Measurements from ENCODE around the gene ZW10. TPM values are rescaled to one million over a fixed set of nuclear protein-coding genes. Genes with fewer than 3 reads are reported as not detected.

ZW10 gene
- total and polyA plus RNA-seq, 2 of the 13 experiments (the other 11 are each of a cell fraction or from before 2014, with no cell fraction given): 5.8 to 31.3 TPM

DNA sequence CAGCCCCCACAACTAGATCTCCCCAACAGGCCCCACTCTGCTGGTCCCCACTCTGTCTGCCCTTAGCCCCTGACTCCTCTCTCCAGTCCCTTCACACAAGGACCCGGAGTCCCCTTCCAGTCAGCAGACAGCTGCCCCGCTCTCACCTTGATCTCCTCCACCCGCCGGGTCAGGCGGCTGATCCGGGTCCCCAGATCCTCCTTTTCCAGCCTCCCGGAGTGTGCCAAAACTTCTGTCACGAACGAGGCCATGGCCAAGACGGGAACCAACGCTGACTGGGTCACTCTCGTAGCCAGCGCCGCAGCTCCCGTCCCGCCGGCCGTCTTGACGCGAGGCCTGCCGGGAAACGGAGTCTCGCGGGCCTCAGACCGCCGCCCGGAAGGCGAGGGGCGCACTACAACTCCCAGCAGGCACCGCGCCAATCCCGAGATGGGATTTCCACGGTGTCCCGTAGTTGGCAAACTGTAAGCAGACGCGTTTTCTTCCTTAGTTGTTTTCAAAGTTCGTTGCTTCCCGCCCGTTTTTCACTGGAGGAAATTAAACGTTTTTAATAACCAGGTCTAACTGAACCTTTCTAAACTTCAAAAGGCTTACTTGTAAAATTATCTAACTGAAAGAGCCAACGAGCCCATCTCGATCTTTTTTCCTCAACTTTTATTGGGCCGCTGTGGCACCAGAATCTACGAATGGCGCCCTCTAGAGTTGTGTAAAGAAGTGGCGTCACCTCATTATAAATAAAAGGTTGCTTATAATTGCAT is at the start of gene ZW10 (continued):
- TF ChIP-seq ZNF180 (CRISPR knock-in tag; IDR thresholded peaks at IDR 0.05; ENCODE audit: borderline replicate concordance, low read depth) (peak; percentile 74; the same call in 1 of the 2 replicates), TGIF2 (CRISPR knock-in tag; IDR thresholded peaks at IDR 0.05) (no peak; the same call in 1 of the 2 replicates), CHD4 (IDR thresholded peaks at IDR 0.05; ENCODE audit: borderline replicate concordance, low read length) (no peak), SRF (IDR thresholded peaks at IDR 0.05; ENCODE audit: low read depth, low read length) (0 out of 2 replicates have a peak, but pooled peaks have one; percentile 40), RBM39 (IDR thresholded peaks at IDR 0.05; ENCODE audit: low read depth, low read length, poor library complexity, severe bottlenecking) (peak; percentile 40), CBFB (CRISPR knock-in tag; IDR thresholded peaks at IDR 0.05) (0 out of 2 replicates have a peak, but pooled peaks have one; percentile 53), ZNF367 (CRISPR knock-in tag; IDR thresholded peaks at IDR 0.05; ENCODE audit: borderline replicate concordance) (no peak), SP1 (IDR thresholded peaks at IDR 0.05) (no peak), SP1 (CRISPR knock-in tag; IDR thresholded peaks at IDR 0.05) (no peak), ZNF644 (CRISPR knock-in tag; IDR thresholded peaks at IDR 0.05; ENCODE audit: low read depth) (no peak), SOX5 (CRISPR knock-in tag; IDR thresholded peaks at IDR 0.05; ENCODE audit: borderline replicate concordance) (no peak), ZNF337 (CRISPR knock-in tag; IDR thresholded peaks at IDR 0.05; ENCODE audit: borderline replicate concordance, low read depth) (no peak), PHF20 (CRISPR knock-in tag; IDR thresholded peaks at IDR 0.05) (peak; percentile 79), ATF7-NPFF (CRISPR knock-in tag; IDR thresholded peaks at IDR 0.05; ENCODE audit: low read depth) (no peak; the same call in 1 of the 2 replicates), ZFP1 (CRISPR knock-in tag; IDR thresholded peaks at IDR 0.05) (peak; percentile 54; the same call in 1 of the 2 replicates), ZFP36L2 (CRISPR knock-in tag; IDR thresholded peaks at IDR 0.05) (no peak), ZNF556 (CRISPR knock-in tag; IDR thresholded peaks at IDR 0.05; ENCODE audit: borderline replicate concordance) (no peak), FOXJ3 (CRISPR knock-in tag; IDR thresholded peaks at IDR 0.05; ENCODE audit: borderline replicate concordance) (peak; percentile 71; the same call in 1 of the 2 replicates), ZNF782 (CRISPR knock-in tag; IDR thresholded peaks at IDR 0.05; ENCODE audit: borderline replicate concordance) (no peak), HNRNPUL1 (IDR thresholded peaks at IDR 0.05; ENCODE audit: low read depth, low read length) (no peak), ZNF460 (CRISPR knock-in tag; IDR thresholded peaks at IDR 0.05; ENCODE audit: borderline replicate concordance) (no peak), ZNF160 (CRISPR knock-in tag; IDR thresholded peaks at IDR 0.05) (0 out of 2 replicates have a peak, but pooled peaks have one; percentile 28), KLF6 (CRISPR knock-in tag; IDR thresholded peaks at IDR 0.05) (no peak), ZNF773 (CRISPR knock-in tag; IDR thresholded peaks at IDR 0.05; ENCODE audit: borderline replicate concordance) (no peak)
- TF ChIP-seq, protein P1, sequence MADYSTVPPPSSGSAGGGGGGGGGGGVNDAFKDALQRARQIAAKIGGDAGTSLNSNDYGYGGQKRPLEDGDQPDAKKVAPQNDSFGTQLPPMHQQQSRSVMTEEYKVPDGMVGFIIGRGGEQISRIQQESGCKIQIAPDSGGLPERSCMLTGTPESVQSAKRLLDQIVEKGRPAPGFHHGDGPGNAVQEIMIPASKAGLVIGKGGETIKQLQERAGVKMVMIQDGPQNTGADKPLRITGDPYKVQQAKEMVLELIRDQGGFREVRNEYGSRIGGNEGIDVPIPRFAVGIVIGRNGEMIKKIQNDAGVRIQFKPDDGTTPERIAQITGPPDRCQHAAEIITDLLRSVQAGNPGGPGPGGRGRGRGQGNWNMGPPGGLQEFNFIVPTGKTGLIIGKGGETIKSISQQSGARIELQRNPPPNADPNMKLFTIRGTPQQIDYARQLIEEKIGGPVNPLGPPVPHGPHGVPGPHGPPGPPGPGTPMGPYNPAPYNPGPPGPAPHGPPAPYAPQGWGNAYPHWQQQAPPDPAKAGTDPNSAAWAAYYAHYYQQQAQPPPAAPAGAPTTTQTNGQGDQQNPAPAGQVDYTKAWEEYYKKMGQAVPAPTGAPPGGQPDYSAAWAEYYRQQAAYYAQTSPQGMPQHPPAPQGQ (CRISPR knock-in tag; IDR thresholded peaks at IDR 0.05; ENCODE audit: borderline replicate concordance): no peak
- TF ChIP-seq, protein P2, sequence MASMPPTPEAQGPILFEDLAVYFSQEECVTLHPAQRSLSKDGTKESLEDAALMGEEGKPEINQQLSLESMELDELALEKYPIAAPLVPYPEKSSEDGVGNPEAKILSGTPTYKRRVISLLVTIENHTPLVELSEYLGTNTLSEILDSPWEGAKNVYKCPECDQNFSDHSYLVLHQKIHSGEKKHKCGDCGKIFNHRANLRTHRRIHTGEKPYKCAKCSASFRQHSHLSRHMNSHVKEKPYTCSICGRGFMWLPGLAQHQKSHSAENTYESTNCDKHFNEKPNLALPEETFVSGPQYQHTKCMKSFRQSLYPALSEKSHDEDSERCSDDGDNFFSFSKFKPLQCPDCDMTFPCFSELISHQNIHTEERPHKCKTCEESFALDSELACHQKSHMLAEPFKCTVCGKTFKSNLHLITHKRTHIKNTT (CRISPR knock-in tag; IDR thresholded peaks at IDR 0.05): no peak

Data from HepG2 (cell line).